SK-N-MC (cell line): Measurements from ENCODE around the gene SLC50A1.

Experiments used
- EZH2 ChIP-seq: fragments of 200-600 bp; sonication (generic); IDR thresholded peaks from one replicate; pipeline ENCODE4 v1.6.1; 2017; ENCODE audit warnings: antibody characterized with exemption
- FOXP2 ChIP-seq: optimal IDR thresholded peaks from 2 replicates; pipeline ENCODE3; 2011; ENCODE audit warnings: mild to moderate bottlenecking, moderate library complexity; ENCODE audit not compliant: insufficient read depth; ENCODE audit errors: extremely low read length, control extremely low read depth
- POLR2AphosphoS5 ChIP-seq: IDR thresholded peaks from 2 replicates; pipeline ENCODE4 v1.6.1; 2012; ENCODE audit warnings: mild to moderate bottlenecking, low read depth, low read length, borderline replicate concordance

DNA sequence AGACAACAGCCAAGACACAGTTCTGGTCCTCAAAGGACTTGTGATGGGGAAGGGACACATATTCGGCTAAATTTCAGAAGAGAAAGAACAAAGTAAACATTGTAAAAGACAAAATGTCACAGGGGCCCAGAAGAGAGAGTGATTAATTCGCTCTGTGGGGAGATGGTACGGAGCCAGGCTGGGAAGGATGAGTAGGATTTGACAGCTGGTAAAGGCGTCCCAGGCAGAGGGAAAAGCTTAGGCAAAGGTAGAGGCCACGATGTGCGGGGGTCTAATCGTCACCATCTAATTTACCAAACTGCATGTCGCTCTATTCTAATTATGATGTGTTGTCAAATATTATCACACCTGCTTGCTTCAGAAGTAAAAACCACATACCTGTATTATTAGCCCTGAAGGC is 25.3 kb upstream of the SLC50A1 start:
- TF ChIP-seq POLR2AphosphoS5, result no peak
- no peak for TF ChIP-seq EZH2
- TF ChIP-seq FOXP2, result no peak
